ENCODE measurements around the gene EYA2. TPM values are rescaled to one million over a fixed set of nuclear protein-coding genes. Genes with fewer than 3 reads are reported as not detected.

EYA2 gene
- total RNA-seq, 1 donor from 2014 or later = 94.1 TPM

GRCh38 chr20:47212606-47213207, 318.1 kb downstream of the EYA2 start:
- DNase-seq = no peak
- Mint-ChIP-seq H3K4me3 (ENCODE audit: unreplicated experiment) (no peak overlapping the region), H3K27ac (ENCODE audit: unreplicated experiment) (no peak overlapping the region), H3K9me3 (ENCODE audit: unreplicated experiment) (peaks cover 1% of the 10 kb centered on the region), H3K36me3 (ENCODE audit: unreplicated experiment) (peaks cover 5% of the 10 kb centered on the region), H3K27me3 (ENCODE audit: unreplicated experiment) (peaks cover 5% of the 10 kb centered on the region), H3K4me1 (ENCODE audit: low read depth, unreplicated experiment) (peaks cover 4% of the 10 kb centered on the region)
- no peak for TF ChIP-seq CTCF (IDR thresholded peaks at IDR 0.05; ENCODE audit: partially characterized antibody, unreplicated experiment)

DNA sequence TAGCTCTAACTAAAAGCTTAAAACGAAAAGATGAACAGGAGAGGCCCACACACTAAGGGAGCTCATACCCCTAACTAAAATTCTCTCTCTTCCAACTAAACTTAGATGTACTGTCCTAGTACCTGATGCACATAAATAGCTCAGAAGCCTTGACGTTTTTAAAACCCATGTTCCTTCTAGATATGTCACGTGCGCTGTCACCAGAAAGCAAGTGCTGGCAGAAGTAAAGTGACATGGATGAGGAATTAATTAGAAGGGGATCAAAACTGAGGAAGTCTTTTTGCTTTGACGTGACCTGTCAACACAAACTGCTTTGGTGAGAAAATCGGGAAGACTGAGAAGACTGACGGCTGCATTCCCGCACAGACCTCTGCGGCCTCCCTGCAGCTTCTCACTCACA, 319.3 kb downstream of the EYA2 start:
- Mint-ChIP-seq H3K4me1 (ENCODE audit: low read depth, unreplicated experiment) (peaks cover 1% of the 10 kb centered on the region), H3K4me3 (ENCODE audit: unreplicated experiment) (no peak overlapping the region), H3K9me3 (ENCODE audit: unreplicated experiment) (peaks cover 1% of the 10 kb centered on the region), H3K27ac (ENCODE audit: unreplicated experiment) (no peak overlapping the region), H3K27me3 (ENCODE audit: unreplicated experiment) (no peaks in the 10 kb centered on the region), H3K36me3 (ENCODE audit: unreplicated experiment) (peaks cover 5% of the 10 kb centered on the region)
- DNase-seq = no peak
- no peak for TF ChIP-seq CTCF (IDR thresholded peaks at IDR 0.05; ENCODE audit: partially characterized antibody, unreplicated experiment)

DNA sequence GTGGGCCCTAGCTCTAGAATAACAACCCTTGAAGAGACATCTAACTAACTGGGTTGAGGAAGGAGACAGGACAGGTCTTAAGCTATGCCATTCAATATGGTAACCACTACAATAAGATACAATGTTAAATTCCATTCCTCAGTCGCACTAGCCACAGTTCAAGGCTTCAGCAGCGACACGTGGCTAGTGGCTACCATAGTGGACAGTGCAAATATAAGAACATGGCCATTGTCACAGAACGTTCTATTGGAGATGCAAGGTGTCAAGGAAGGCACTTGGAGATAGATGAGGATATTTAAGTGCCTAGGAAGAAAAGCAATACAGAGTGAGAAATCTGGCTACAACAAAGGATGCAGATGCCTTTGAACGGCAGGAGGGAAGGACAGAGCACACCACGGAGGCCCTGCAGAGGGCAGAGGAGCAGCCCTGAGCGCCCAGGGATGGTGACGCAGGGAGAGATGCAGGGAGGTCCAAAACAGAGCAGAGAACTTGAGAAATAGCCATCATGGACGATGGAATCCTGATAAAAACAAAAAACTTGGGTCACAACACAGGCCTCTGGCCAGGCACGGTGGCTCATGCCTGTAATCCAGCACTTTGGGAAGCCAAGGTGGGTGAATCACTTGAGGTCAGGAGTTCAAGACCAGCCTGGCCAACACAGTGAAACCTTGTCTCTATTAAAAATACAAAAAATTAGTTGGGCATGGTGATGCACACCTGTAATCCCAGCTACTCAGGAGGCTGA, 321.2 kb downstream of the EYA2 start:
- H3K27me3 Mint-ChIP-seq (ENCODE audit: unreplicated experiment) = no peaks in the 10 kb centered on the region
- peaks cover 5% of the 10 kb centered on the region for H3K36me3 Mint-ChIP-seq (ENCODE audit: unreplicated experiment)
- no peak for DNase-seq
- H3K4me1 Mint-ChIP-seq (ENCODE audit: low read depth, unreplicated experiment) = no peaks in the 10 kb centered on the region
- no peaks in the 10 kb centered on the region for H3K9me3 Mint-ChIP-seq (ENCODE audit: unreplicated experiment)
- no peak overlapping the region for H3K4me3 Mint-ChIP-seq (ENCODE audit: unreplicated experiment)
- TF ChIP-seq CTCF (IDR thresholded peaks at IDR 0.05; ENCODE audit: partially characterized antibody, unreplicated experiment) = no peak
- H3K27ac Mint-ChIP-seq (ENCODE audit: unreplicated experiment) = peak overlapping the region; percentile 6

- no peak for DNase-seq
- TF ChIP-seq CTCF (IDR thresholded peaks at IDR 0.05; ENCODE audit: partially characterized antibody, unreplicated experiment) = no peak
- Mint-ChIP-seq H3K4me3 (ENCODE audit: unreplicated experiment) (no peak overlapping the region), H3K9me3 (ENCODE audit: unreplicated experiment) (no peaks in the 10 kb centered on the region), H3K27me3 (ENCODE audit: unreplicated experiment) (peaks cover 1% of the 10 kb centered on the region), H3K36me3 (ENCODE audit: unreplicated experiment) (peaks cover 5% of the 10 kb centered on the region), H3K4me1 (ENCODE audit: low read depth, unreplicated experiment) (peaks cover 5% of the 10 kb centered on the region), H3K27ac (ENCODE audit: unreplicated experiment) (no peak overlapping the region)
Measured at GRCh38 chr20:47216819-47217410, 322.3 kb downstream of the EYA2 start.

All from glutamatergic neuron (in vitro differentiated cells).